C4-2B (cell line): ENCODE data around the gene MYH10.

Experiments
- CTCF ChIP-seq: fragments of 450-650 bp; conservative IDR thresholded peaks from 2 replicates; pipeline ENCODE4 v1.5.1; 2017; ENCODE audit warnings: mild to moderate bottlenecking
- ZFX ChIP-seq: fragments of 450-650 bp; IDR thresholded peaks from 2 replicates; pipeline ENCODE4 v1.6.1; 2017

DNA sequence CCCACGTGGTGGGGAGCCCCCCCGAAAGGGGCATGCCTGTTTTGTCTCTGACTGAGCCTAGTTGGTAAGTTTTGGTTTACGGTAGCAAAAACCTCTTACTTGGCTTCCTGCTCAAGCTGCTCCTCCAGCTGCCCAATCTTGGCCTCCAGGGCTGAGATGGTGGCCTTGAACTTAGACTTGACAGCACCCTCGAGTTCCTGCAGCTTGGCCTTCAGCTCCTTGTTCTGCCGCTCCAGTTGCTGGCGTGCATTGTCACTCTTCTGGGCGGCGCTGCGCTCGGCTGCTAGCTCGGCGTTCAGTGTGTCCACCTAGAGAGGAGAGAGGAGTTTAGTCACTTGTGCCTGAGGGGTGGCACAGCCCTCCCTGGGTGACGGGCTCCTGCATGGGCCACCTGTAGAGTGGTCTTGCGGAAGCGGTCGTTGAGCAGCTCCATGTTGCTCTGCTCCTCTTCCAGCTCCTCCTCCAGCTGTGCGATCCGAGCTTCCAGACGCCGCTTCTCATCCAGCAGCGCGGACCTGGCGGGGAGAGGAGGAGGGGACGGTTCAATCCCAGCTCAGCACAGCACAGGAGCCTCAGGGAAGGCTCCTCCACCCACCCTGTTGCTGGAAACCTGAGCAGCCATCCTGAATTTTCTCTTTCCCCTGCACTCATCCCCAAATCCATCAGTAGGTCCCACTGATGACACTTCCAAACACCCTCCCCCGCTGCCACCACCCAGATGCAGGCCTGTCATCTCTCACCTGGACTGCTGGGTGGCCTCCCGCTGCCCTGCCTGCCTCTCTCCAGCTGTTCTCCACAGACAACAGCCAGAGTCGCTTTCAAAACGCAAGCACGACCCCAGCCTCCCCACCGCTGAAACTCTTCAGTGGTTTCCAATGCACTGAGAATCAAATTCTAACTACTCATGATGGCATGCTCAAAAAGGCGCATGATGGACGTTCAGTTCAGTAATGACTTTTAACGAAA, 150.2 kb downstream of the MYH10 start:
- no peak for TF ChIP-seq CTCF
- TF ChIP-seq ZFX: no peak
